HG02840 (cell line): ENCODE results near the gene TSPAN32.

ENCODE experiments used
- ATAC-seq: cut with Tn5 transposase; IDR thresholded peaks from one replicate; pipeline ENCODE4 v1.9.1; 2021; ENCODE audit warnings: mild to moderate bottlenecking, moderate library complexity, moderate number of reproducible peaks; ENCODE audit not compliant: unreplicated experiment, low FRiP score

Gene TSPAN32

GRCh38 chr11:2266586-2267305 is 35.1 kb upstream of the TSPAN32 start:
- ATAC-seq = no peak

DNA sequence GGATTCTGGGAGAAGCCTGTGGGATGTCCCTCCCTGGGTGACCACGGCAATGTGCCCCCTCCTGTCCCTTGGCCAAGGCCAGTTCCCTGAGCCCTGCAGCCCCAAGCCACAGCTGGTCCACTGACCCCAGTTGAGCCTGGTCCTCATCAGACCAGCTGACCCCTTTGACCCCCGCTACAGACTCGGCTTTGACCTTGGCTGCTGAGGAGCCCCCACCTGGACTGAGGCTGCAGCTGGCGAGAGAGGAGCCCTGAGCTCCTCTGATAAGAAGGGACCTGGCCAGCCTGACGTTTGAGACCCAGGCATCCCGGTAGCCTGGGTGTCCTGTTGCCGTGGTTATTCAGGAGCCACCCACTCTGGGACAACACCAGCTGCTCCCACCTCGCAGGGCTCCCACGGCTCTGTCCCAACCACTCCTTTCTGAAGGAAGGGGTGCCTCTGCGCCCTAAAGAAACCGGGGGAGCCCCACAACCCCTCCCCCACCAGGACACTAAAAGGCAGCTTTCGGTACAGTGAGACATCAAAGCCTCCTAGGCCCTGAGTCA is 34.4 kb upstream of the TSPAN32 start:
- no peak for ATAC-seq

DNA sequence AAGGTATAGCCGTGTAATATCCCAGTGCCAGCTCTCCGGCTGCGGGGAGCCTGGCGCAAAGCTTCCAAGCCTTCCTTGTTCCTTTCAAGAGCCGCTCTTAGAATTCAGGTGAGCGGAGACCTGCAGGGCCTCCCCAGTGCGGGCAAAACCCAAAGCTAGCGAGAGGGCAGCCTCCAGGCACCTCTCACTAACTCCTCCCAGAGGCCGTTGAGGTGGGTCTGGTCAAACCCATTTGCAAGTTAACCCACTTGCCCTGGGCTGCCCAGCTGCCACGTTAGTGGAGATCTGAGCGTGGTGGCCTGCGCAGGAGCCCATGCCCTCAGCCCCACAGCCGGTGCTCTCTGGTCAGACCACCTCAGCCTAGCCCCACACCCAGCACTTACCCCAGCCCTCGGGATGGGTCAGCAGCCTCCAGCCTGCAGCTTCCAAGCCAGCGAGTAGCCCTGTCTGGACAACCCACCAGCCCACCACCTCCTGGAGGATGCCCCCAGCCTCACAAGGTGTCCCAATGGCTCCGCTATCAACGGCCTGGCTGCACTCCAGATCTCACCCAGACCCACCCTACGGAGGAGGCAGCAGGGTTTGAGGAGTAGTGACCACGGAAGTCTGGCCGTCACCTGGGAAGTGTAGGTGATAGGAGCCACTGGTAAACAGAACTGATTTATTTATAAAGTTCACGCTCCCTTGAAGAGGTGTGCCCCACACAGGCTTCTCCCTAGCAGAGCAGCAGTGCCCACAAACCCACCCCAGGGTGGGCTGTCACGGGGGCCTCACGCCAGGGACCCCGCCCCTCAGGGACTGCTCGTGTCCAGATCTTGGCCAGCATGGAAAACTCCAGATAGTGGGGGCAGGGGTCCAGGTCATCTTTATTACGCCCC is 33.7 kb upstream of the TSPAN32 start:
- no peak for ATAC-seq

GRCh38 chr11:2268729-2269600 is 32.8 kb upstream of the TSPAN32 start:
- no peak for ATAC-seq

- no peak for ATAC-seq
Measured at GRCh38 chr11:2269601-2270321, 32.1 kb upstream of the TSPAN32 start.

- ATAC-seq = no peak
Measured at GRCh38 chr11:2270322-2271076, 31.3 kb upstream of the TSPAN32 start, which contains the start of gene ASCL2. Gene ASCL2 (minus strand): TSS chr11:2270588. CDS start chr11:2270332, 256 bp downstream.

- ATAC-seq = no peak
Measured at GRCh38 chr11:2271077-2271326, 30.8 kb upstream of the TSPAN32 start.

DNA sequence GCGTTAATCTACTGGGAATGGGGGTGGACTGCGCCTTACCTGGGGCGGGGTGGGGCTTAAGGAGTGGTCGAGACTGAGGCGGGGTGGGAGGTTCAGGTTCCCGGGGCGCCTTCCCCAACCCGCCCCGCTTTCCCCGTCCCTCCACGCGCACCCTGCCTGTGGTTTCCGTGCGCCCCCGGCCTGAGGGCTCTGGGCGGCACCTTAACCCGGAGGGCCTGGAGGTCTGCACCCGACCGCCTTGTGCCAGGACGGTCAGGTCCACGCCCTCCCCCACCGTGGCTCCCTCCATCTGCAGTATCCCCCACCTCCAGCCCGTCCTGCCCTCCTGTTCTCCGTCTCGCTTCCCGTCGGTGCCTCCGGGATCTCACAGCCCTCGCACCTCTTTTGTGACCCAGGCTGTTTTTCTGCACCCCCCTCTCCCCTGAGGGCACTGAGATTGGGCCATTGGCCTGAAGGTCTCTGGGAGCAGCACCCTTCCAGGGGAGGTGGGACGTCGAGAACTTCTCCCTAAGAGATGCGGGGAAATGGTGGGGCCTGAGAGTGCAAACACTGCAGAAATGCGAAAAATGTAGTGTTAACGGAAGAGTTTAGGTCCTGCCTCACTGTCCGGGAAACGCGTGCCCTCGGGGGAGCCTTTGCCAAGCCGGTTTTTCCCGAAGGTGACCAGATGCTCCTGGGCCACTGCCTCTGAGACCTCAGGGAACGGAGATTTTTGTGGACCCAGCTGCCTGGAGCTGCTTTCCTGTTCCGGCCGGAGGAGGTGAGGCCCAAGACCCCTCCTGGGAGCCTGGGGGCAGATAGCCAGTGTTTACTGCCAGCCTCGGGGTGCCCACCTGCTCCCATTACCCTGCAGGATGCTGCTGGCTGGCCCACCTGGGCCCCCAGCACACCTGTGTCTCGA is 30.2 kb upstream of the TSPAN32 start:
- no peak for ATAC-seq

- ATAC-seq = no peak
Measured at GRCh38 chr11:2272228-2272945, 29.4 kb upstream of the TSPAN32 start.

DNA sequence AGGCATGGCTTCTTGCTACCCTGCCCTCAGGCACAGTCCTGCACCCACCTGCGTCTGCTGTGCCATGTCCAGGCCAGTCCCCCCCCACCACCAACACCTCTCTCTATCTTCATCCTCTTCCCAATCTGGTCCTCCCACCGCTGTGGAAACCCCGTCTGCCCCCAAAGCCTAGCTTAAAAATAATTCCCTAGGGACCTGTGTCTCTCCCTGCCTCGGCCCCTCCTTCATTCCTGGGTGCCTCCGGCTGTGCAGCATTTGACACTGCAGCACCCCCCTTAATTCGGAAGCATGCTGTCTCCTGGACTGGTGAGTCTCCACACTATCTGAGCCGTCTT is 28.9 kb upstream of the TSPAN32 start:
- no peak for ATAC-seq

GRCh38 chr11:2273311-2273710 is 28.5 kb upstream of the TSPAN32 start:
- ATAC-seq = no peak

DNA sequence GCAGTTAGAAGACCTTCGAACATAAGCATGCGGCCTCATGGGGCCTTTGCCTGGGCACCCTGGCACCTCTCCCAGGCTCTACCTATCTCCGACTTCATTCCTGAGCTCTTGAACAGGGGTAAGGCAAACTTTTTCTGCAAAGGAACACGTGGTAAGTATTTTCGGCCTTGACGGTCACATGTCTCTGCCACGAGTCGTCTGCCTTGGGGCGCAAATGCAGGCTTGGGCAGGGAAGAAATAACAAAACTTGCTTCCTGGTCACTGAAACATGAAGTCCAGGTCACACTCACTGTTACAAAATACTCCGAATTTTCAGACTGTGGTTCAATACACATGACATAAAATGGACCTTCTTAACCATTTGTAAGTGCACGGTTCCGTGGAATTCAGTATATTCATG is 28.0 kb upstream of the TSPAN32 start:
- ATAC-seq = no peak

GRCh38 chr11:2275334-2276279 is 26.2 kb upstream of the TSPAN32 start:
- ATAC-seq = no peak

- no peak for ATAC-seq
Measured at GRCh38 chr11:2276280-2277007, 25.4 kb upstream of the TSPAN32 start.

- no peak for ATAC-seq
Measured at GRCh38 chr11:2277008-2277346, 24.8 kb upstream of the TSPAN32 start.

GRCh38 chr11:2277933-2278523 is 23.8 kb upstream of the TSPAN32 start:
- no peak for ATAC-seq
